GM23248 (cell line): Measurements from ENCODE around the gene ABCC4.

ENCODE experiments used
- EZH2 ChIP-seq: fragments of 200-600 bp; sonication (generic); IDR thresholded peaks from 2 replicates; pipeline ENCODE4 v1.6.1; 2018; ENCODE audit warnings: antibody characterized with exemption, mild to moderate bottlenecking; ENCODE audit not compliant: insufficient read depth, poor library complexity, severe bottlenecking
- EZH2phosphoT487 ChIP-seq: fragments of 200-600 bp; sonication (generic); IDR thresholded peaks from 2 replicates; pipeline ENCODE4 v1.6.1; 2018; ENCODE audit warnings: antibody characterized with exemption, moderate library complexity, mild to moderate bottlenecking, low read depth; ENCODE audit not compliant: insufficient read depth

DNA sequence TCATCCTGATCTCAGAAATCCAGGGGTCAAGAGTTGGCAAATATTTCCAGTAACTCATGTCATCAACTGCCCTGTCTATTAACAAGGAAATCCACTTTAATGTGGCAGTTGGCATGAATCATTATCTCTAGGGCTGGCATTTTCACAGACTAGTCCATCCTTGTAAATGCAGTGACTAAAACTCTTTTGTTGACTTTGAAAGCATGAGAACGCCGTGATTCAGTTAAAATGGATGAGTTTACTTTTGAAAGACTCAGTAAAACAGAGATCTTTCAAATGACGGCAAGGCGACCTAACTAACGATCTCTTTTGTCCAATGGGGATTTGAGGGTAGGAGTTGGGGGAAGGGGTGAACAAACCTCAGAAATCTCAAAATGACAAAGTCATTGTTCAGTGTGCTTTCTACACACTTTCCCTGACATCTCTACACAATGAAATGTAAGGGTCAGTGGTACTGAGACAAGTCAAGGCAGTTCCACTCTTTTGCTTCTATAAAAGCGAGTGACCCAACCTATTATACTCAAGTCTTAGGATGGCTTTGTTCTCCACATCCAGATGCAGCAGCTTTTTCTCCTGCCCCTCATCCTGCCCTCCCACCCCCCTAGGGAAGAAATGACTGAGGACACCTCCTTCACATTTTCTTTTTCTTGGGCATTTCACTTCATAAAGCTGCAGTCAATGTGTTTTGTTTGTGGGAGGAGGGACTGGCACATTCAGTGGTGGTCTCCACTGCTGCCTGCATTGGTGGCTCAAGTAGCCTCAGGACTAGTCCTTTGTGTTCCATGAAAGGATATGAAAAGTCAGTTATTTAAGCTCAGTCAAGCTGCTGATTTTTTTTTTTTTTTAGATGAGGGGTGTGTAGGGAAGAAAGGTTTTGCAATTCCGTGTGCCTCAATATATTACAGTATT, 200.5 kb downstream of the ABCC4 start:
- TF ChIP-seq EZH2 = no peak
- no peak for TF ChIP-seq EZH2phosphoT487
